IMR-90 (cell line): ENCODE results near the gene FERMT3. TPM values are rescaled to one million over a fixed set of nuclear protein-coding genes. Genes with fewer than 3 reads are reported as not detected.

Experiments
- ATAC-seq: fragments of 200-7000 bp; cut with Tn5 transposase; 2 replicates; pipeline ENCODE4 v1.9.1; 2020; ENCODE audit warnings: low read depth, mild to moderate bottlenecking, moderate library complexity
- BruUV-seq: library from RNA; stranded (reverse); fragments of 400-500 nt; replicated peaks from 2 replicates; lab custom pipeline; 2021; lab: Mats Ljungman, UMichigan
- CTCF ChIA-PET: fragments of 300-600 bp; formaldehyde crosslinking; extraction: SDS; loops from one replicate; lab custom pipeline; 2021; ENCODE audit warnings: antibody characterized with exemption; lab: Yijun Ruan, JAX
- POLR2A ChIA-PET: fragments of 300-600 bp; sonication (Branson Sonifier 250); formaldehyde crosslinking; loops from one replicate; lab custom pipeline; 2022; ENCODE audit warnings: antibody characterized with exemption; ENCODE audit not compliant: unreplicated experiment; lab: Charles Lee
- DNase-seq: peaks from one replicate; pipeline ENCODE4 v3.0.0; 2013
- H2AFZ ChIP-seq: replicated peaks from 2 replicates; pipeline ENCODE3; 2013; ENCODE audit warnings: low read length, mild to moderate bottlenecking; ENCODE audit not compliant: poor library complexity
- H2AK5ac ChIP-seq: 2 replicates; pipeline ENCODE4 v1.6.1; 2013; ENCODE audit warnings: low read depth, low read length, inconsistent platforms
- H2AK9ac ChIP-seq: replicated peaks from 2 replicates; pipeline ENCODE3; 2013; ENCODE audit warnings: mild to moderate bottlenecking, low read depth, low read length, moderate library complexity; ENCODE audit not compliant: poor library complexity
- H2BK120ac ChIP-seq: 2 replicates; pipeline ENCODE4 v1.6.1; 2013; ENCODE audit warnings: low read depth, low read length, inconsistent platforms
- H2BK15ac ChIP-seq: 3 replicates; pipeline ENCODE4 v1.6.1; 2013; ENCODE audit warnings: low read depth, low read length, inconsistent platforms
- H2BK20ac ChIP-seq: 2 replicates; pipeline ENCODE4 v1.6.1; 2013; ENCODE audit warnings: low read depth, mild to moderate bottlenecking, inconsistent platforms, low read length, moderate library complexity
- H2BK5ac ChIP-seq: 2 replicates; pipeline ENCODE4 v1.6.1; 2013; ENCODE audit warnings: mild to moderate bottlenecking, low read depth, low read length, inconsistent platforms; ENCODE audit not compliant: poor library complexity, severe bottlenecking
- H3K14ac ChIP-seq: replicated peaks from 2 replicates; pipeline ENCODE4 v1.6.1; 2013; ENCODE audit warnings: low read depth, low read length, inconsistent platforms
- H3K18ac ChIP-seq: 2 replicates; pipeline ENCODE4 v1.6.1; 2013; ENCODE audit warnings: low read depth, low read length, control low read depth
- H3K23ac ChIP-seq: 2 replicates; pipeline ENCODE4 v1.6.1; 2013; ENCODE audit warnings: low read depth, low read length, inconsistent platforms
- H3K27ac ChIP-seq: 2 replicates; pipeline ENCODE4 v1.5.1; 2013; ENCODE audit warnings: mild to moderate bottlenecking, control low read depth, low read length; ENCODE audit not compliant: insufficient read depth
- H3K27me3 ChIP-seq: 2 replicates; pipeline ENCODE4 v1.6.1; 2013; ENCODE audit warnings: low read length; ENCODE audit not compliant: control insufficient read depth, insufficient read depth
- H3K36me3 ChIP-seq: 2 replicates; pipeline ENCODE4 v1.6.1; 2013; ENCODE audit warnings: low read length, mixed read lengths; ENCODE audit not compliant: control insufficient read depth, insufficient read depth
- H3K4ac ChIP-seq: 2 replicates; pipeline ENCODE4 v1.6.1; 2013; ENCODE audit warnings: low read depth, low read length, inconsistent platforms
- H3K4me1 ChIP-seq: 2 replicates; pipeline ENCODE4 v1.6.1; 2013; ENCODE audit warnings: low read length, mixed read lengths; ENCODE audit not compliant: control insufficient read depth, insufficient read depth
- H3K4me2 ChIP-seq: 2 replicates; pipeline ENCODE4 v1.6.1; 2013; ENCODE audit warnings: low read depth, mild to moderate bottlenecking, control low read depth, low read length, moderate library complexity
- H3K4me3 ChIP-seq: 2 replicates; pipeline ENCODE4 v1.5.1; 2013; ENCODE audit warnings: low read depth, mild to moderate bottlenecking, control low read depth, low read length, moderate library complexity; ENCODE audit not compliant: insufficient read depth
- H3K56ac ChIP-seq: 2 replicates; pipeline ENCODE4 v1.6.1; 2013; ENCODE audit warnings: low read length, inconsistent platforms; ENCODE audit not compliant: insufficient read depth; ENCODE audit errors: extremely low read depth
- H3K79me1 ChIP-seq, 2 experiments: 2 replicates each; pipeline ENCODE4 v1.6.1; 2013; ENCODE audit warnings: low read length in 2 of 2, inconsistent platforms in 1 of 2, low read depth in 1 of 2
- H3K9ac ChIP-seq: 2 replicates; pipeline ENCODE4 v1.6.1; 2013; ENCODE audit warnings: low read depth, low read length, control low read depth
- H3K9me1 ChIP-seq: 2 replicates; pipeline ENCODE4 v1.6.1; 2013; ENCODE audit warnings: low read length, inconsistent platforms; ENCODE audit not compliant: insufficient read depth
- H3K9me3 ChIP-seq: 2 replicates; pipeline ENCODE4 v1.6.1; 2013; ENCODE audit warnings: low read length; ENCODE audit not compliant: control insufficient read depth, insufficient read depth
- H4K20me1 ChIP-seq: 2 replicates; pipeline ENCODE4 v1.6.1; 2013; ENCODE audit warnings: low read length, inconsistent platforms; ENCODE audit not compliant: insufficient read depth
- H4K5ac ChIP-seq: 2 replicates; pipeline ENCODE4 v1.6.1; 2013; ENCODE audit warnings: mild to moderate bottlenecking, low read depth, low read length, control low read depth
- H4K8ac ChIP-seq, 2 experiments: 2 replicates each; pipeline ENCODE4 v1.6.1; 2013; ENCODE audit warnings: low read depth in 2 of 2, low read length in 2 of 2, control low read depth in 1 of 2, inconsistent platforms in 1 of 2
- H4K91ac ChIP-seq: 2 replicates; pipeline ENCODE4 v1.6.1; 2013; ENCODE audit warnings: low read depth, low read length, inconsistent platforms; ENCODE audit not compliant: insufficient read depth
- CEBPB ChIP-seq: IDR thresholded peaks from 2 replicates; pipeline ENCODE4 v1.6.1; 2012; ENCODE audit warnings: low read depth, low read length, improper control_type of control experiment
- ELK1 ChIP-seq: fragments of 150-350 bp; IDR thresholded peaks from 2 replicates; pipeline ENCODE4 v1.6.1; 2016; ENCODE audit warnings: low read depth, mild to moderate bottlenecking, low read length, moderate library complexity, borderline replicate concordance
- MAZ ChIP-seq: IDR thresholded peaks from 2 replicates; pipeline ENCODE4 v1.6.1; 2012; ENCODE audit warnings: low read depth, mild to moderate bottlenecking, low read length, improper control_type of control experiment, moderate library complexity, borderline replicate concordance
- MXI1 ChIP-seq: IDR thresholded peaks from 2 replicates; pipeline ENCODE4 v1.6.1; 2012; ENCODE audit warnings: low read depth, mild to moderate bottlenecking, low read length, moderate library complexity, borderline replicate concordance
- RCOR1 ChIP-seq: IDR thresholded peaks from 2 replicates; pipeline ENCODE4 v1.6.1; 2012; ENCODE audit warnings: mild to moderate bottlenecking, low read length, improper control_type of control experiment; ENCODE audit not compliant: insufficient replicate concordance
- USF2 ChIP-seq: fragments of 150-350 bp; IDR thresholded peaks from 2 replicates; pipeline ENCODE4 v1.6.1; 2017; ENCODE audit warnings: mild to moderate bottlenecking, antibody characterized with exemption, low read length, low read depth
- WGBS, 2 experiments: methylation state at CpG; one replicate each; pipeline versions ENCODE4 v1.1.5 to v1.1.7; 2013; ENCODE audit warnings: missing lambda C conversion rate in 2 of 2; ENCODE audit not compliant: insufficient read length in 1 of 2; ENCODE audit errors: extremely low coverage in 2 of 2; 5-methylcytosine and 5-hydroxymethylcytosine counted together
- dilution Hi-C: fragments of 300-500 bp; cut with HindIII; formaldehyde crosslinking; loops from one replicate; pipeline ENCODE4 v1.14.3; 2018; ENCODE audit warnings: low sequenced_read_pairs; ENCODE audit not compliant: unreplicated experiment
- in situ Hi-C: fragments of 300-500 bp; cut with MboI; formaldehyde crosslinking; loops from 3 replicates; pipeline ENCODE4 v1.14.3; 2019; ENCODE audit warnings: low sequenced_read_pairs, inconsistent platforms, mixed read lengths
- intact Hi-C: fragments of 100-400 bp; cut with micrococcal nuclease; formaldehyde crosslinking; loops from 2 replicates; pipeline ENCODE4 v1.10.0; 2022
- polyA plus RNA-seq, 3 experiments: library from polyadenylated mRNA; depleted of rRNA; stranded (reverse); fragments of >200 nt; gene quantifications; 2 replicates each; pipeline ENCODE4 v1.2.3, GENCODE V29; 2012; ENCODE audit warnings: low replicate concordance in 1 of 3
- total RNA-seq: library from RNA; depleted of rRNA; stranded (reverse); fragments of >200 nt; gene quantifications from 2 replicates; pipeline ENCODE4 v1.2.3, GENCODE V29; 2012
- TF ChIP-seq, protein P1 (sequence below): conservative IDR thresholded peaks from 2 replicates; pipeline ENCODE4 v1.5.1; 2012; ENCODE audit warnings: mild to moderate bottlenecking, low read depth, low read length, improper control_type of control experiment

The FERMT3 gene
- total and polyA plus RNA-seq, 2 of the 4 experiments (the other 2 are of a cell fraction) = 0.36 to 2.3 TPM

- TF ChIP-seq MAZ (no peak), RCOR1 (no peak)
Measured at GRCh38 chr11:64232967-64233315, 26.4 kb downstream of the FERMT3 start (continued).

DNA sequence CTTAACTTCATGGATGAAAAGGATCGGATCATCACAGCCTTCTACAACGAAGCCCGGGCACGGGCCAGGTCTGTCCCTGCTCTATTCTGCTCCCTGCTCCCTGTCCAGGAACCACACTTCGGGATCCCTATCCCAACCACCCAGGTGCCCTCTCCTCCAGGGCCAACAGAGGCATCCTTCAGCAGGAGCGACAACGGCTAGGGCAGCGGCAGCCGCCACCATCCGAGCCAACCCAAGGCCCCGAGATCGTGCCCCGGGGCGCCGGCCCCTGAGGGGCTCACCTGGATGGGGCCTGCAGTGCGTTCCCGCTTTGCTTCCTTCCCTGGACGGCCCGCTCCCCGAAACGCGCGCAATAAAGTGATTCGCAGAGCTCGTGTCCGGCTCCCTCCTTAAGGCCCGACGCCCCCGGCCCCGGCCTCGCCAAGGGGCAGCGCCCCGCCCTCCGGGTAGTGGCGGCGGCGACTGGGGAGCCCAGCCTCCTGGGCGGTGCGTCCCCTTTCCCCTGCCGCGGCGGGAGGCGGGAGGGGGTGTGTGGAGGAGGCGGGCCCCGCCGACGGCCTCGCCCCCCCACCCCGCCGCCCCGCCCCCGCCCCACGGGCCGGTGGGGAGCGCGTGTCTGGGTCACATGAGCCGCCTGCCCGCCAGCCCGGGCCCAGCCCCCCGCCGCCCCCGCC is 27.5 kb downstream of the FERMT3 start, which contains the start of gene VEGFB:
TSS of gene VEGFB (plus strand) at position 672 of the 674 bp plus-strand sequence. CDS start 250 bp downstream, outside the sequence.
- Histone ChIP-seq H3K4me2 (peak within 1 kb of the TSS; percentile 75), H4K20me1 (no peaks in the 10 kb centered on the region), H3K36me3 (peaks cover 19% of the 10 kb centered on the region), H3K14ac (peak within 1 kb of the TSS; percentile 65), H3K9me1 (no peaks in the 10 kb centered on the region; the same call in 1 of the 2 replicates), H3K9me3 (no peaks in the 10 kb centered on the region), H2BK15ac (no peak within 1 kb of the TSS), H4K91ac (0 out of 2 replicates have a peak within 1 kb of the TSS, but pooled peaks have one; percentile 4), H4K5ac (no peak within 1 kb of the TSS), H4K8ac (peak within 1 kb of the TSS; percentile 40 to 63; a peak in 2 of 4 replicates), H3K23ac (peak within 1 kb of the TSS; percentile 94), H3K18ac (no peak within 1 kb of the TSS), H3K79me1 (peaks cover 16 to 58% of the 10 kb centered on the region in 2 experiments), H3K27me3 (no peaks in the 10 kb centered on the region), H3K4me1 (peaks cover 13% of the 10 kb centered on the region), H3K4me3 (peak within 1 kb of the TSS; percentile 76), H3K9ac (peak within 1 kb of the TSS; percentile 82), H2AFZ (peak within 1 kb of the TSS; percentile 92), H3K56ac (peak within 1 kb of the TSS; percentile 38; the same call in 1 of the 2 replicates), H2BK120ac (peak within 1 kb of the TSS; percentile 32; the same call in 1 of the 2 replicates), H2BK5ac (peak within 1 kb of the TSS; percentile 15), H2AK5ac (peak within 1 kb of the TSS; percentile 69), H2AK9ac (peak within 1 kb of the TSS; percentile 99), H3K4ac (peak within 1 kb of the TSS; percentile 67; the same call in 1 of the 2 replicates), H2BK20ac (no peak within 1 kb of the TSS), H3K27ac (peak within 1 kb of the TSS; percentile 62)
- peak; percentile 82 for ATAC-seq
- TF ChIP-seq RCOR1 = no peak
- TF ChIP-seq CEBPB = no peak
- no peak for TF ChIP-seq ELK1
- peak; percentile 22; the same call in 1 of the 2 replicates for TF ChIP-seq USF2
- TF ChIP-seq, protein P1, sequence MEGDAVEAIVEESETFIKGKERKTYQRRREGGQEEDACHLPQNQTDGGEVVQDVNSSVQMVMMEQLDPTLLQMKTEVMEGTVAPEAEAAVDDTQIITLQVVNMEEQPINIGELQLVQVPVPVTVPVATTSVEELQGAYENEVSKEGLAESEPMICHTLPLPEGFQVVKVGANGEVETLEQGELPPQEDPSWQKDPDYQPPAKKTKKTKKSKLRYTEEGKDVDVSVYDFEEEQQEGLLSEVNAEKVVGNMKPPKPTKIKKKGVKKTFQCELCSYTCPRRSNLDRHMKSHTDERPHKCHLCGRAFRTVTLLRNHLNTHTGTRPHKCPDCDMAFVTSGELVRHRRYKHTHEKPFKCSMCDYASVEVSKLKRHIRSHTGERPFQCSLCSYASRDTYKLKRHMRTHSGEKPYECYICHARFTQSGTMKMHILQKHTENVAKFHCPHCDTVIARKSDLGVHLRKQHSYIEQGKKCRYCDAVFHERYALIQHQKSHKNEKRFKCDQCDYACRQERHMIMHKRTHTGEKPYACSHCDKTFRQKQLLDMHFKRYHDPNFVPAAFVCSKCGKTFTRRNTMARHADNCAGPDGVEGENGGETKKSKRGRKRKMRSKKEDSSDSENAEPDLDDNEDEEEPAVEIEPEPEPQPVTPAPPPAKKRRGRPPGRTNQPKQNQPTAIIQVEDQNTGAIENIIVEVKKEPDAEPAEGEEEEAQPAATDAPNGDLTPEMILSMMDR = no peak
- no peak for TF ChIP-seq MXI1
- peak; percentile 79; the same call in 1 of the 2 replicates for TF ChIP-seq MAZ
- 4% methylated on average over 26 of the region's 62 CpGs; no CpG with 5 or more reads in 1 of the 2 experiments for WGBS, 2 experiments
- CTCF ChIA-PET = interaction anchor here (0.6 kb wide), 1 partner anchor 38 kb away, joined by 4 read pairs; no protein-coding TSS in a partner anchor
- POLR2A ChIA-PET = no interaction called here
- DNase-seq = peak; percentile 26
- in situ Hi-C loops (no loop called here), intact Hi-C loops (no loop called here), dilution Hi-C loops (no loop called here)
- no TSS peak for BruUV-seq
